GM12878 (cell line): ENCODE data around the gene GLE1.

ENCODE experiments used
- CHD2 ChIP-seq: IDR thresholded peaks from 2 replicates; pipeline ENCODE4 v1.6.1; 2011; ENCODE audit warnings: low read depth, low read length, improper control_type of control experiment, borderline replicate concordance
- EP300 ChIP-seq, 2 experiments: fragments of 150-350 bp in 1 of 2; IDR thresholded peaks; 2 replicates each; pipeline ENCODE4 v1.6.1; 2011 to 2012; ENCODE audit warnings: low read depth in 2 of 2, low read length in 2 of 2, borderline replicate concordance in 1 of 2, improper control_type of control experiment in 1 of 2, inconsistent platforms in 1 of 2; ENCODE audit not compliant: control insufficient read depth in 1 of 2
- EZH2 ChIP-seq: IDR thresholded peaks from 2 replicates; pipeline ENCODE4 v1.6.1; 2012; ENCODE audit warnings: low read depth, mild to moderate bottlenecking, control low read depth, inconsistent platforms, low read length, borderline replicate concordance; ENCODE audit not compliant: control insufficient read depth
- JUNB ChIP-seq: IDR thresholded peaks from 2 replicates; pipeline ENCODE4 v1.6.1; 2016; ENCODE audit warnings: antibody characterized with exemption, mild to moderate bottlenecking
- MEF2B ChIP-seq: fragments of 450-650 bp; IDR thresholded peaks from 2 replicates; pipeline ENCODE4 v1.6.1; 2018; ENCODE audit warnings: mild to moderate bottlenecking, moderate library complexity; ENCODE audit not compliant: partially characterized antibody, poor library complexity, severe bottlenecking
- NR2C1 ChIP-seq: fragments of 450-650 bp; IDR thresholded peaks from 2 replicates; pipeline ENCODE4 v1.6.1; 2017; ENCODE audit warnings: antibody characterized with exemption, mild to moderate bottlenecking, moderate library complexity
- POLR2A ChIP-seq: IDR thresholded peaks from 2 replicates; pipeline ENCODE4 v1.6.1; 2011; ENCODE audit warnings: low read depth, mild to moderate bottlenecking, low read length
- POLR2AphosphoS2 ChIP-seq: IDR thresholded peaks from 2 replicates; pipeline ENCODE4 v1.6.1; 2011; ENCODE audit warnings: low read depth, mild to moderate bottlenecking, low read length, improper control_type of control experiment, moderate library complexity
- SIN3A ChIP-seq: IDR thresholded peaks from 2 replicates; pipeline ENCODE4 v1.6.1; 2012; ENCODE audit warnings: low read depth, low read length, improper control_type of control experiment
- SUZ12 ChIP-seq: fragments of 200-600 bp; sonication (generic); IDR thresholded peaks from one replicate; pipeline ENCODE4 v1.6.1; 2018; ENCODE audit warnings: antibody characterized with exemption, mild to moderate bottlenecking; ENCODE audit not compliant: unreplicated experiment
- TF ChIP-seq, protein P1 (sequence below): fragments of 450-650 bp; IDR thresholded peaks from 2 replicates; pipeline ENCODE4 v1.6.1; 2017; ENCODE audit warnings: mild to moderate bottlenecking, moderate library complexity
- TF ChIP-seq, protein P2 (sequence below): fragments of 450-650 bp; IDR thresholded peaks from 2 replicates; pipeline ENCODE4 v1.6.1; 2016; ENCODE audit warnings: mild to moderate bottlenecking
- TF ChIP-seq, protein P3 (sequence below), 3 experiments: IDR thresholded peaks in 2 of 3; conservative IDR thresholded peaks in 1 of 3; 2 replicates each; pipeline ENCODE4 v1.5.1; 2011; ENCODE audit warnings: low read depth in 3 of 3, low read length in 3 of 3, mild to moderate bottlenecking in 3 of 3, control low read depth in 2 of 3, moderate library complexity in 2 of 3, inconsistent platforms in 1 of 3, mixed read lengths in 1 of 3; ENCODE audit not compliant: control insufficient read depth in 2 of 3, insufficient read depth in 1 of 3; ENCODE audit errors: extremely low read depth in 1 of 3
- TF ChIP-seq, protein P4 (sequence below): fragments of 450-650 bp; IDR thresholded peaks from 2 replicates; pipeline ENCODE4 v1.6.1; 2016; ENCODE audit warnings: mild to moderate bottlenecking, moderate library complexity, borderline replicate concordance

DNA sequence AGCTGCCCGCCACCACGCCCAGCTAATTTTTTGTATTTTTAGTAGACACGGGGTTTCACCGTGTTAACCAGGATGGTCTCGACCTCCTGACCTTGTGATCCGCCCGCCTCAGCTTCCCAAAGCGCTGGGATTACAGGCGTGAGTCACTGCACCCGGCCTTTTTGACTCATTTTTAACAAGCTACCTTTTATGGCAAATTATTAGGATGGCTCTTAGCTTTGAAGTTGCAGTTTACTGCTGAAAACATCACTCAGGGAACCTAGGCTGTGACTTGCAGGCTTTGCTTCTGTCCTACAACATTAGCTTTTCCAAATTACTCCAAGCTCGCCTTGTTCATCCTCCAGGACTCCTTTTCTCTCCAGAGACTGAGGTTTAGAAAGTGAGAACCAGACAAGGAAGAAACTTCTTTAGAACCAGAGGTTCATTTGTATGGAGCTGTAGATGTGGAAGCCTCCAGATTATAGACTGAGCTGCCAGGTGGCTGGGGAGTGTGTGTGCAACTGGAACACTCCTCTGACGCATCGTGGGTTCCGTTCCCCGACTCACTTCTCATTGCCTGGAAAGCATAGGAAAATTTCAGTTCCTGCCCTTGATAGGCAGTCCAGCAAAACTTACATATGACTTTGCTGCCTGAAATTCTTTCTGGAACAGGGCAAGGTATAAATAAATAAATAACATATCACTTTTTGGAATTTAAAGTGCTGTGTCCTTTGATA, 24.1 kb downstream of the GLE1 start:
- no peak for TF ChIP-seq EZH2
- TF ChIP-seq, protein P1, sequence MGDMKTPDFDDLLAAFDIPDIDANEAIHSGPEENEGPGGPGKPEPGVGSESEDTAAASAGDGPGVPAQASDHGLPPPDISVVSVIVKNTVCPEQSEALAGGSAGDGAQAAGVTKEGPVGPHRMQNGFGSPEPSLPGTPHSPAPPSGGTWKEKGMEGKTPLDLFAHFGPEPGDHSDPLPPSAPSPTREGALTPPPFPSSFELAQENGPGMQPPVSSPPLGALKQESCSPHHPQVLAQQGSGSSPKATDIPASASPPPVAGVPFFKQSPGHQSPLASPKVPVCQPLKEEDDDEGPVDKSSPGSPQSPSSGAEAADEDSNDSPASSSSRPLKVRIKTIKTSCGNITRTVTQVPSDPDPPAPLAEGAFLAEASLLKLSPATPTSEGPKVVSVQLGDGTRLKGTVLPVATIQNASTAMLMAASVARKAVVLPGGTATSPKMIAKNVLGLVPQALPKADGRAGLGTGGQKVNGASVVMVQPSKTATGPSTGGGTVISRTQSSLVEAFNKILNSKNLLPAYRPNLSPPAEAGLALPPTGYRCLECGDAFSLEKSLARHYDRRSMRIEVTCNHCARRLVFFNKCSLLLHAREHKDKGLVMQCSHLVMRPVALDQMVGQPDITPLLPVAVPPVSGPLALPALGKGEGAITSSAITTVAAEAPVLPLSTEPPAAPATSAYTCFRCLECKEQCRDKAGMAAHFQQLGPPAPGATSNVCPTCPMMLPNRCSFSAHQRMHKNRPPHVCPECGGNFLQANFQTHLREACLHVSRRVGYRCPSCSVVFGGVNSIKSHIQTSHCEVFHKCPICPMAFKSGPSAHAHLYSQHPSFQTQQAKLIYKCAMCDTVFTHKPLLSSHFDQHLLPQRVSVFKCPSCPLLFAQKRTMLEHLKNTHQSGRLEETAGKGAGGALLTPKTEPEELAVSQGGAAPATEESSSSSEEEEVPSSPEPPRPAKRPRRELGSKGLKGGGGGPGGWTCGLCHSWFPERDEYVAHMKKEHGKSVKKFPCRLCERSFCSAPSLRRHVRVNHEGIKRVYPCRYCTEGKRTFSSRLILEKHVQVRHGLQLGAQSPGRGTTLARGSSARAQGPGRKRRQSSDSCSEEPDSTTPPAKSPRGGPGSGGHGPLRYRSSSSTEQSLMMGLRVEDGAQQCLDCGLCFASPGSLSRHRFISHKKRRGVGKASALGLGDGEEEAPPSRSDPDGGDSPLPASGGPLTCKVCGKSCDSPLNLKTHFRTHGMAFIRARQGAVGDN = no peak
- TF ChIP-seq, protein P2, sequence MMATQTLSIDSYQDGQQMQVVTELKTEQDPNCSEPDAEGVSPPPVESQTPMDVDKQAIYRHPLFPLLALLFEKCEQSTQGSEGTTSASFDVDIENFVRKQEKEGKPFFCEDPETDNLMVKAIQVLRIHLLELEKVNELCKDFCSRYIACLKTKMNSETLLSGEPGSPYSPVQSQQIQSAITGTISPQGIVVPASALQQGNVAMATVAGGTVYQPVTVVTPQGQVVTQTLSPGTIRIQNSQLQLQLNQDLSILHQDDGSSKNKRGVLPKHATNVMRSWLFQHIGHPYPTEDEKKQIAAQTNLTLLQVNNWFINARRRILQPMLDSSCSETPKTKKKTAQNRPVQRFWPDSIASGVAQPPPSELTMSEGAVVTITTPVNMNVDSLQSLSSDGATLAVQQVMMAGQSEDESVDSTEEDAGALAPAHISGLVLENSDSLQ = no peak
- TF ChIP-seq, protein P3, sequence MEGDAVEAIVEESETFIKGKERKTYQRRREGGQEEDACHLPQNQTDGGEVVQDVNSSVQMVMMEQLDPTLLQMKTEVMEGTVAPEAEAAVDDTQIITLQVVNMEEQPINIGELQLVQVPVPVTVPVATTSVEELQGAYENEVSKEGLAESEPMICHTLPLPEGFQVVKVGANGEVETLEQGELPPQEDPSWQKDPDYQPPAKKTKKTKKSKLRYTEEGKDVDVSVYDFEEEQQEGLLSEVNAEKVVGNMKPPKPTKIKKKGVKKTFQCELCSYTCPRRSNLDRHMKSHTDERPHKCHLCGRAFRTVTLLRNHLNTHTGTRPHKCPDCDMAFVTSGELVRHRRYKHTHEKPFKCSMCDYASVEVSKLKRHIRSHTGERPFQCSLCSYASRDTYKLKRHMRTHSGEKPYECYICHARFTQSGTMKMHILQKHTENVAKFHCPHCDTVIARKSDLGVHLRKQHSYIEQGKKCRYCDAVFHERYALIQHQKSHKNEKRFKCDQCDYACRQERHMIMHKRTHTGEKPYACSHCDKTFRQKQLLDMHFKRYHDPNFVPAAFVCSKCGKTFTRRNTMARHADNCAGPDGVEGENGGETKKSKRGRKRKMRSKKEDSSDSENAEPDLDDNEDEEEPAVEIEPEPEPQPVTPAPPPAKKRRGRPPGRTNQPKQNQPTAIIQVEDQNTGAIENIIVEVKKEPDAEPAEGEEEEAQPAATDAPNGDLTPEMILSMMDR (IDR thresholded peaks at IDR 0.05 in 2 of 3, conservative IDR thresholded peaks at IDR 0.05 in 1 of 3; ENCODE audit: control insufficient read depth in 2 of 3, extremely low read depth in 1 of 3, insufficient read depth in 1 of 3, low read depth in 3 of 3, low read length in 3 of 3) = no peak
- TF ChIP-seq POLR2A = no peak
- no peak for TF ChIP-seq POLR2AphosphoS2
- TF ChIP-seq EP300 (IDR thresholded peaks at IDR 0.05; ENCODE audit: borderline replicate concordance in 1 of 2, control insufficient read depth in 1 of 2, low read depth in 2 of 2, low read length in 2 of 2) = no peak
- no peak for TF ChIP-seq NR2C1
- no peak for TF ChIP-seq CHD2
- TF ChIP-seq SIN3A = no peak
- no peak for TF ChIP-seq MEF2B
- TF ChIP-seq, protein P4, sequence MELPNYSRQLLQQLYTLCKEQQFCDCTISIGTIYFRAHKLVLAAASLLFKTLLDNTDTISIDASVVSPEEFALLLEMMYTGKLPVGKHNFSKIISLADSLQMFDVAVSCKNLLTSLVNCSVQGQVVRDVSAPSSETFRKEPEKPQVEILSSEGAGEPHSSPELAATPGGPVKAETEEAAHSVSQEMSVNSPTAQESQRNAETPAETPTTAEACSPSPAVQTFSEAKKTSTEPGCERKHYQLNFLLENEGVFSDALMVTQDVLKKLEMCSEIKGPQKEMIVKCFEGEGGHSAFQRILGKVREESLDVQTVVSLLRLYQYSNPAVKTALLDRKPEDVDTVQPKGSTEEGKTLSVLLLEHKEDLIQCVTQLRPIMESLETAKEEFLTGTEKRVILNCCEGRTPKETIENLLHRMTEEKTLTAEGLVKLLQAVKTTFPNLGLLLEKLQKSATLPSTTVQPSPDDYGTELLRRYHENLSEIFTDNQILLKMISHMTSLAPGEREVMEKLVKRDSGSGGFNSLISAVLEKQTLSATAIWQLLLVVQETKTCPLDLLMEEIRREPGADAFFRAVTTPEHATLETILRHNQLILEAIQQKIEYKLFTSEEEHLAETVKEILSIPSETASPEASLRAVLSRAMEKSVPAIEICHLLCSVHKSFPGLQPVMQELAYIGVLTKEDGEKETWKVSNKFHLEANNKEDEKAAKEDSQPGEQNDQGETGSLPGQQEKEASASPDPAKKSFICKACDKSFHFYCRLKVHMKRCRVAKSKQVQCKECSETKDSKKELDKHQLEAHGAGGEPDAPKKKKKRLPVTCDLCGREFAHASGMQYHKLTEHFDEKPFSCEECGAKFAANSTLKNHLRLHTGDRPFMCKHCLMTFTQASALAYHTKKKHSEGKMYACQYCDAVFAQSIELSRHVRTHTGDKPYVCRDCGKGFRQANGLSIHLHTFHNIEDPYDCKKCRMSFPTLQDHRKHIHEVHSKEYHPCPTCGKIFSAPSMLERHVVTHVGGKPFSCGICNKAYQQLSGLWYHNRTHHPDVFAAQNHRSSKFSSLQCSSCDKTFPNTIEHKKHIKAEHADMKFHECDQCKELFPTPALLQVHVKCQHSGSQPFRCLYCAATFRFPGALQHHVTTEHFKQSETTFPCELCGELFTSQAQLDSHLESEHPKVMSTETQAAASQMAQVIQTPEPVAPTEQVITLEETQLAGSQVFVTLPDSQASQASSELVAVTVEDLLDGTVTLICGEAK = no peak
- TF ChIP-seq JUNB = no peak
- TF ChIP-seq SUZ12 = no peak
